Neural cell (in vitro differentiated cells): ENCODE data around the gene TOX2. TPM values are rescaled to one million over a fixed set of nuclear protein-coding genes. Genes with fewer than 3 reads are reported as not detected.

Experiments
- H2AFZ ChIP-seq: fragments of 200-600, 300-800 bp; sonication (generic), shearing (Covaris generic); 2 replicates; pipeline ENCODE4 v1.6.0; 2014; ENCODE audit warnings: low read depth, mild to moderate bottlenecking, antibody characterized with exemption, low read length, moderate library complexity
- H3F3A ChIP-seq: fragments of 200-600 bp; shearing (Covaris generic); 2 replicates; pipeline ENCODE4 v1.6.1; 2016; ENCODE audit warnings: mild to moderate bottlenecking, moderate library complexity, mixed read lengths, antibody characterized with exemption, low read length; ENCODE audit not compliant: insufficient read depth, poor library complexity, severe bottlenecking
- H3K27ac ChIP-seq: fragments of 200-600, 300-800 bp; sonication (generic), shearing (Covaris generic); 2 replicates; pipeline ENCODE4 v1.5.1; 2014; ENCODE audit warnings: mild to moderate bottlenecking, low read length, moderate library complexity
- H3K27me3 ChIP-seq: fragments of 300-800, 200-600 bp; sonication (generic), shearing (Covaris generic); 2 replicates; pipeline ENCODE4 v1.6.0; 2014; ENCODE audit warnings: mild to moderate bottlenecking, low read depth, low read length, moderate library complexity; ENCODE audit not compliant: insufficient read depth
- H3K36me3 ChIP-seq: fragments of 300-800, 200-600 bp; sonication (generic), shearing (Covaris generic); 2 replicates; pipeline ENCODE4 v1.5.1; 2014; ENCODE audit warnings: mild to moderate bottlenecking, antibody characterized with exemption, low read length, moderate library complexity; ENCODE audit not compliant: insufficient read depth
- H3K4me2 ChIP-seq: fragments of 300-800, 200-600 bp; sonication (generic), shearing (Covaris generic); 2 replicates; pipeline ENCODE4 v1.6.0; 2014; ENCODE audit warnings: mild to moderate bottlenecking, low read length
- H3K4me3 ChIP-seq: fragments of 300-800, 200-600 bp; sonication (generic), shearing (Covaris generic); 2 replicates; pipeline ENCODE4 v1.5.1; 2014; ENCODE audit warnings: mild to moderate bottlenecking, low read length, moderate library complexity
- H3K79me2 ChIP-seq: fragments of 200-600 bp; shearing (Covaris generic); replicated peaks from 2 replicates; pipeline ENCODE4 v1.6.0; 2014; ENCODE audit warnings: mild to moderate bottlenecking, low read length, moderate library complexity; ENCODE audit not compliant: insufficient read depth
- H3K9ac ChIP-seq: fragments of 300-800, 200-600 bp; sonication (generic), shearing (Covaris generic); 2 replicates; pipeline ENCODE4 v1.6.1; 2016; ENCODE audit warnings: mild to moderate bottlenecking, low read length, mixed read lengths
- H3K9me2 ChIP-seq: fragments of 200-600 bp; shearing (Covaris generic); 2 replicates; pipeline ENCODE4 v1.6.1; 2016; ENCODE audit warnings: mild to moderate bottlenecking, low read length, mixed read lengths; ENCODE audit not compliant: insufficient read depth
- H3K9me3 ChIP-seq: fragments of 200-600, 300-800 bp; sonication (generic), shearing (Covaris generic); 2 replicates; pipeline ENCODE4 v1.6.1; 2016; ENCODE audit warnings: mild to moderate bottlenecking, mixed run types, low read length, moderate library complexity, mixed read lengths
- H4K20me1 ChIP-seq: fragments of 200-600 bp; shearing (Covaris generic); 2 replicates; pipeline ENCODE4 v1.6.1; 2016; ENCODE audit warnings: mild to moderate bottlenecking, mixed run types; ENCODE audit not compliant: insufficient read depth
- CTCF ChIP-seq: fragments of 450-650 bp; IDR thresholded peaks from 2 replicates; pipeline ENCODE4 v1.5.1; 2014; ENCODE audit warnings: antibody characterized with exemption, mild to moderate bottlenecking, moderate library complexity; ENCODE audit not compliant: poor library complexity, severe bottlenecking
- EP300 ChIP-seq: fragments of 450-650 bp; conservative IDR thresholded peaks from 2 replicates; pipeline ENCODE4 v1.6.1; 2014; ENCODE audit warnings: antibody characterized with exemption, mild to moderate bottlenecking, moderate library complexity; ENCODE audit not compliant: poor library complexity, severe bottlenecking
- EZH2 ChIP-seq: fragments of 200-600, 300-800 bp; shearing (Covaris generic), sonication (generic); IDR thresholded peaks from 2 replicates; pipeline ENCODE4 v1.6.1; 2014; ENCODE audit warnings: antibody characterized with exemption, low read length, borderline replicate concordance, mild to moderate bottlenecking; ENCODE audit not compliant: insufficient read depth, poor library complexity, severe bottlenecking
- MXI1 ChIP-seq: fragments of 450-650 bp; conservative IDR thresholded peaks from 2 replicates; pipeline ENCODE4 v1.6.1; 2014; ENCODE audit warnings: antibody characterized with exemption, mild to moderate bottlenecking; ENCODE audit not compliant: poor library complexity, severe bottlenecking
- POLR2AphosphoS5 ChIP-seq: IDR thresholded peaks from 2 replicates; pipeline ENCODE4 v1.6.1; 2012
- RAD21 ChIP-seq: fragments of 450-650 bp; conservative IDR thresholded peaks from 2 replicates; pipeline ENCODE4 v1.6.1; 2014; ENCODE audit warnings: antibody characterized with exemption, mild to moderate bottlenecking, moderate library complexity
- REST ChIP-seq: IDR thresholded peaks from 2 replicates; pipeline ENCODE4 v1.6.1; 2012; ENCODE audit warnings: borderline replicate concordance
- SMC3 ChIP-seq: fragments of 450-650 bp; conservative IDR thresholded peaks from 2 replicates; pipeline ENCODE4 v1.6.1; 2014; ENCODE audit warnings: antibody characterized with exemption, mild to moderate bottlenecking, moderate library complexity; ENCODE audit not compliant: poor library complexity
- TAF1 ChIP-seq: IDR thresholded peaks from 2 replicates; pipeline ENCODE4 v1.6.1; 2012; ENCODE audit warnings: low read depth
- polyA plus RNA-seq: library from polyadenylated mRNA; depleted of rRNA; stranded (reverse); fragments of >200 nt; gene quantifications from 2 replicates; pipeline ENCODE4 v1.2.3, GENCODE V29; 2014
- small RNA-seq, 3 experiments: library from RNA; depleted of rRNA; stranded (forward); fragments of <200 nt; gene quantifications; one replicate each; pipeline ENCODE3, GENCODE V24; 2012

Gene TOX2
- polyA plus RNA-seq, 1 donor from 2014 or later = 0.89 TPM

- H3K36me3 ChIP-seq = no peaks in the 10 kb centered on the region
- H3K4me2 ChIP-seq = no peak overlapping the region
- no peak overlapping the region for H2AFZ ChIP-seq
Observed at GRCh38 chr20:44118185-44119033, 203.8 kb downstream of the TOX2 start.

More at GRCh38 chr20:44118185-44119033, 203.8 kb downstream of the TOX2 start:
- Histone ChIP-seq H4K20me1 (no peaks in the 10 kb centered on the region), H3K4me3 (no peak overlapping the region), H3K9me2 (no peaks in the 10 kb centered on the region), H3K27ac (no peak overlapping the region), H3F3A (no peaks in the 10 kb centered on the region), H3K9me3 (no peaks in the 10 kb centered on the region), H3K27me3 (no peaks in the 10 kb centered on the region), H3K9ac (no peak overlapping the region), H3K79me2 (no peaks in the 10 kb centered on the region)
- TF ChIP-seq EZH2 = no peak
- TF ChIP-seq MXI1 = no peak
- TF ChIP-seq POLR2AphosphoS5 = no peak
- no peak for TF ChIP-seq CTCF
- TF ChIP-seq SMC3 = no peak
- TF ChIP-seq RAD21 = no peak
- no peak for TF ChIP-seq TAF1
- TF ChIP-seq EP300 = no peak
- TF ChIP-seq REST = no peak

Small RNAs within 50 kb of the gene (small RNA-seq; reads per million reads assigned to genes)
- gene RN7SL443P = 0 reads per million in 3 experiments

Other genes with a start within 250 kb of the TOX2 start
- gene MYBL2, start 247.7 kb upstream of the TOX2 start, polyA plus RNA-seq = not detected in 2 replicates
- not detected in 2 replicates for gene GTSF1L, start 187.8 kb upstream of the TOX2 start, polyA plus RNA-seq